ENCODE results near the gene RC3H2.
"Not testable (repeated sequence)": the region's sequence is repeated elsewhere in the genome, so short reads cannot be mapped to it uniquely, and the experiment has no call there.

The RC3H2 gene

DNA sequence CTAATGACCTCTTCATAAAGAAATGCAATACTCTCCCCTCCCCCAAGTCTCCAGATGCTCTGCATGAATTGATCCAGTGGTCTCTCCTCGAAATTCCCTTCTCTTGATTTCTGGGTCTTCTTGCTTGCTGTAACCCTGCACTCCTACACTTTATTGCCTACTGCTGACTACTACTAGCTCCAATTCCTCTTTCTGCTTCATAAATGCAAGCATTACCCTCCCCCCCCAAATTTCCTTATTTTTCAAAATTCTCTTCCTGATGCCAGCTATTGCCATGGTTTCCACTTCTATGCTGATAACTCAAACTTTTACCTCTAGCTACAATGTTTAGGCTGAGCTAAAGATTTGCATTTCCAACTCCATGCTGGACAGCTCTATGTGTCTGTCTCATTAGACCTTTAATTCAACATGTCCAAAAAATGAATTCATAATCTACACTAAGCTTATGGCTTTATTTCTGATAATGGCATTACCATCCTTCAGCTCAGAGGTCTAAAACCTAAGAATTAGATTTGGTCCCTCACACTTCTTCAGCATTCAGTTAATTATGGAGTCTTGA lies 24.7 kb upstream of the RC3H2 start:
- no peak for DNase-seq (ENCODE audit: low spot score)

DNA sequence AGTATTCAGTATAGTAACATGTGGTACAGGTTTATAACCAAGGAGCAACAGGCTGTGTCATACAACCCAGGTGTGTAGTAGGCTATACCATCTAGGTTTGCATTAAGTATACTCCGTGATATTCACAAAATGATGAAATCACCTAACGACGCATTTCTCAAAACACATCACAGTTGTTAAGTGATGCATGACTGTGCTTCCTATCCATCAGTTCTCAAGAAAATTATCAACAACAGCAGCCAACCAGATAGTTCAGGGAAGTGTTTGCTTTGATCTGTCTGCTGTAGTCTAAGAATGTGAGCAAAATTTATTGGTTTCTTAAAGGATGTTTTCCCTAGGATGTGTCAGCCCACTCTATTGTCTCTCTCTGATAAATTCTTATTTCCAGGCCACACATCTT lies 18.8 kb upstream of the RC3H2 start:
- peak; percentile 58 for DNase-seq (ENCODE audit: low spot score)

DNA sequence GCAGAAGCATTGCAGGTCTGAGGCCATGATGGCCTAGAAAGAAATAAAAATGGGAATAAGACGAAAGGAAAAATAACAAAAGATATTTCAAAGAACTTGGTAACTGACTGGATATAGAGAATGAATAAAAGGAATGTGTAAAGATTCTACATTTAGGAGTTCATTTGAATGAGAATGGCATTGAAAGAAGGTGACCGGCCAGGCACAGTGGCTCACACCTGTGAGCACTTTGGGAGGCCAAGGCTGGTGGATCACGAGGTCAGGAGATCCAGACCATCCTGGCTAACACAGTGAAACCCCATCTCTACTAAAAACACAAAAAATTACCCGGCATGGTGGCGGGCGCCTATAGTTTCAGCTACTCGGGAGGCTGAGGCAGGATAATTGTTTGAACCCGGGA lies 17.6 kb upstream of the RC3H2 start:
- no peak for DNase-seq (ENCODE audit: low spot score)

DNA sequence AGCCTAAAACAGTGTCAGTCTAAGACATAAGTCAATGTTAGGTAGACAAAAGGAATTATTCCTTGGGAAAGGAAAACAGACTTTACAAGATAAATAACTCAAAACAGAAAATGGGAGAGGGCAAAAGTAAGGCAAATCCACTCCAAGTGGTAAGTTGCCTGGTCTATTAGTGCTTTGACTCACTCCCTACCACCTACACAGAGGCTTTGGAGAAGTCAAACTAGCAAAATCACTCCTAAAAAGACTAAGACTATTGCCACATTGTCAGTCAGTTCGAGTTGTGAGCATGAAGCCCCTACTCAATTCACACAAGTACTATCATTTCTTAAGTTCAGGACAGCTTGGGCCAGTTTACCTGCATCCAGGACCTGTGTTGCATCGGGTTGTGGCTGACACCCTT lies 13.2 kb upstream of the RC3H2 start:
- DNase-seq (ENCODE audit: low spot score): no peak

DNA sequence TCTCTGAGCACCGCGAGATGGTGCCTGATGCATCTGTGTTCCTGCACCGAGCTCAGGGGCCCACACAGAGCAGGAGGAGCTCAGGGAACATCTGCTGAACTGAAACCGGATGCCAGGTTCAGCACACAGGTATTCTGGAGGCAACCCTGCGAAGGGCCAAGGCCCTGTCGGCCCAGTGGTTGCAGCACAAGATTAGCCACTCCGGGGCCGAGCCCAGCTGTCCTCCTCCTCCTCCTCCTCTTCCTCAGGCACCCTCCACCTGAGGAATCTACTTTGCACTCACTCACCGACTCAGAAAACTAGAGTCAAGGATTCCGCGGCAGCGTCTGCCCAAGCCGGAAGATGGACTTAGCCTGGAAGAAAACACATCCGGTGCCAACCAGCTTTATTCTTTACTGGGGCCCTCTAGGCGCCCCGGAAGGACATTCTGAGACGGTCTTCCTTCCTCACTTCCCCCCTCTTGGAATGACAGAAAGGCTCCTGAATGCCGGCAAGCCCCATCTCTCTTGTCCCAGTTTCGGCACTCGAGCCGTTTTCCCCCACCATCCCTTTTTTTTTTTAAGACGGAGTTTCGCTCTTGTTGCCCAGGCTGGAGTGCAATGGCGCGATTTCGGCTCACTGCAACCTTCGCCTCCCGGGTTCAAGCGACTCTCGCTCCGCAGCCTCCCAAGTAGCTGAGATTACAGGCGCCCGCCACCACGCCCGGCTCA lies 8.0 kb upstream of the RC3H2 start, which contains the start of gene ZBTB6:
Gene ZBTB6, minus strand, starts transcription at position 360 of the 710 bp plus-strand sequence. CDS start 1,251 bp downstream, outside the sequence.
- DNase-seq (ENCODE audit: low spot score): peak; percentile 94

DNA sequence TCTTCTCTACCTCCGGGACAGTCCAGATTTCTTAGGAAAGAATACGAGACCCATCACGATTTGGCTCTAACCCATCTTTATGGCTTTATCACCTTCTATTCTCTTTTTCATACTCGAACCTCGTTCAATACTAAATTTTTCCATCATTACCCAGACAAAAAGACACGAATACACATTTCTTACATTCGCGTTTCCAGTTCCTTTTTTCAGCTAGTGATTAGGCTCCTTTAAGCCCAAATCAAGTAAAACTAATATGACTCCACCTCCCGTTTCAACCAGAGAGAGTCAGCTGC lies 7.5 kb upstream of the RC3H2 start:
- no peak for DNase-seq (ENCODE audit: low spot score)

DNA sequence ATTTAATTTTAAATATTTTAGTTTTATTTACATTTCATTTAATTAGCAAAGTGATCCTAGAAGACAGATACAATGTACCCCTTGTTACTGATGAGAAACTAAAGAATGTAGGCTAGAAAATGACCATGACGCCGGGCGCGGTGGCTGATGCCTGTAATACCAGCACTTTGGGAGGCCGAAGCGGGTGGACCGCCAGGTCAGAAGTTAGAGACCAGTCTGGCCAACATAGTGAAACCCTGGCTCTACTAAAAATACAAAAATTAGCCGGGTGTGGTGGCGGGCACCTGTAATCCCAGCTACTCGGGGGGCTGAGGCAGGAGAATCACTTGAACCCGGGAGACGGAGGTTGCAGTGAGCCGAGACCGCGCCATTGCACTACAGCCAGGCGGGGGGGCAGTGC lies 963 bp upstream of the RC3H2 start:
- not testable (repeated sequence) for DNase-seq (ENCODE audit: low spot score)

DNA sequence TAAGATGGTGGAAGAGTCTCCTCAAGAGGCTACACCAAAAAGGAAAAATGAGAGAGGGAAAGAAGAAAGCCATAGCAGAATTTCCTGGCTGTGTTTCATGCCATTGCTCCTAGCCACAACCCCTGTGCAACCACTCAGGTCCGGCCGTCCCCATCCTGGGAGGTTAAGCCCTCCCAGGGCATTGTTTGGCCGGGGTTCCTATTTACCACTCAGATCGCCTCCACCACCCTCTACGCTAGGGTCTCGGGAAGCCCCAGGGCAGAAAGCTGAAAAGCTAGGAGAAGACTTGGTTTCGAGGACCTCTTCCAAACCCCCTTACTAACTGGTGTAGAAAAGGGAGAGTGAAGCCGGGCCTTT lies 715 bp downstream of the RC3H2 start:
- DNase-seq (ENCODE audit: low spot score): peak; percentile 60

DNA sequence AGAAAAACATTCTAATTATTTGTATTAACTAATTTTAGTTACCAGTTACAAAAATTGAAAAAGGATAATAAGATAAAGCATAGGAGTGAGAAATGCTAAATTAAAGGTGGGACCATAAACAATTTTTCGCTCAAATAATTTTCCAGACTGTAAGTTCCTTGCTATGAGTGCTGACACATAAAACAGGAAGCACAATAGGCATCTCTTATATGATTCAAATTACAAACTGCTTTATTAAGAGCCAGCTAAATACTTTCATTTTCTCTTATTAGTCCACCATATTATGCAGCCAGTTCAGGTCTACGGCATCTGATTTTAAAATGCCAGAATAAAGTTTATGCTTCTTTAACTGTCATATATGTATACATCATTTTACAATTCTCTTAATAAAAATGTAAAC lies 4.4 kb downstream of the RC3H2 start:
- peak; percentile 59 for DNase-seq (ENCODE audit: low spot score)

DNA sequence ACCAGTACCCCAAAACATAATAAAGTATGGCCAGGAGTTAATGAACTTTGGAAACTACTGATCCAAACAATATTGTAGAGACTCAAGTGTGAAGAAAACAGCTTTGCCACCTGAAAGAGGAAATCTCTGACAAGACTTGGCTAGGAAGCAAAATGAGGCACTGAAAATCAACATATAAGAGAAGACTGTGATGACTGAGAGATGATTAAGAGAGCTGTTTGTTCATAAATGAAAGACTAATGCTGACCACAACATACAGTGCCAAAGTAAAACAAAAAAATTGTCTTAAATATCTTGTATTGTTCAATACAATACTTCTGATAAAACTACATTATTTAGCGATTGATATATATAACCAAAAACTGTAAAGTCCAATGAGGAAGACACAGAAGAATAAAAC lies 7.2 kb downstream of the RC3H2 start:
- DNase-seq (ENCODE audit: low spot score): no peak

DNA sequence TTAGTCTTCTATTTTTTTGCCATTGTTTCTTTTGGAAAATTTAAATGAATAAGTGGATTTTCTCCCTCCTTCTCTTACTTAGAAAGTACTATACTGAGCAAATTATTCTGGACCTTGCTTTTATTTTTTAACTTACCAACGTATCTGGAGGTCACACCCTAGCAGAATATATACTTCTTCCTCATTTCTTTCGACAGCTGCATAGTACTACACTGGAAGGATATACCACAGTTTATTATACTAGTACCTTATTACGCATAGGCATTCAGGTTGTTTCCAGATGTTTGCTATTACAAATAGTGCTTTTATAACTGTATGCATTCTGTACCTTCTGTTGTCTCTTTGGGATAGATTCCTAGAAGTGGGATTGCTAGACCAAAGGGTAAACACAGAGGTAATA lies 16.7 kb downstream of the RC3H2 start:
- no peak for DNase-seq (ENCODE audit: low spot score)

DNA sequence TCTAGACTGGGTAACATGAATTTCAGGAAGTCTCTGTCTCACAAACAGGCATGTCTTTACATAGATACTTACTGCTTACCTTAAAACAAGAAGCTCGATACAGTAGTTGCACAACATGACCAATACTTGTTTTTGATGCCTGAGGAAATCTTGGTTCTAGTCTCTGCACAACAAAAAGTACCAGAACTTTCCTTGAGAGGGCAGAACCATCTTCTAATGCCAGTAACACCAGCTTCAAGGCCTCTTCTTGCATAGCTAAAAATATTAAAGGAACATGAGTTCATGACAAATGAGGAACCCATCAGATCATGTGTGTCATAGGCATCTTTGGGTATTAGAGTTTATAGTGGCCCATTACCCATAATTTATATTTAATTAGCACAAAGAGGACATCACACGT lies 22.0 kb downstream of the RC3H2 start:
- peak; percentile 15 for DNase-seq (ENCODE audit: low spot score)

DNA sequence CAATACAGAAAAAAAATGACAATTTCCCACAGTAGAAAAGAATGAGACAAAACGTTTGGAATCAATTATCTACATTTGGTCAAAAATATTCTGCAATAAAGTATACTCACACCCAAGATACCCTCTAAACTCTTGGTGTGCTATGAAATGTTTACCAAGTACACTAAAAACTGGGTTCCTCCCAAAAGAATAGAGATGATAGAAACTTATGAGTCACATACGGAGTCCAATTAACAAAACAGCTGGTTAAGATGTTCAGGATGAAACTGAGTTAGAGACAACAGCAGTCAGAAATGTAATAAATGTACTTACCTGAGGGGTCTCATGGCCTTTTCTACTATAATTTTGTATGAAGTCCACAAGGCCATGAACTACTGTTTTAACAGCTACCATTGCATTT lies 25.7 kb downstream of the RC3H2 start:
- no peak for DNase-seq (ENCODE audit: low spot score)

DNA sequence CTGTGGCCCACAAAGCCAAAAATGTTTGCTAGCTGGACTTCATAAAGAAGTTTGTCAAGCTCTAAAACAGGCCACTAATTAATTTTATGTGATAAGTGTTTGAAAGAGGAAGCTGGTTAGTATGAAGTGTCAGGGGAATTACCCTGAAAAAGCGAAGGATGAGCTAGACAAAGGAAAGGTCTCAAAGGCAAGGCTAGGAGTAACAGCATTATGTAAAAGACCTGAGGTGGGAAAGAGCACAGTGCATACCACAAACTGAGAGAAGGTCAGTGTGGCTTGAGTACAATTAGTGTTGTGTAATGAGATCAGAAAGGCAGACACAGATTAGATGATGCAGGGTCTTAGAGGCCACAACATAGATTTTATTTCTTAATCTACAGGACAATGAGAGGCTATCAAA lies 29.6 kb downstream of the RC3H2 start:
- no peak for DNase-seq (ENCODE audit: low spot score)

DNA sequence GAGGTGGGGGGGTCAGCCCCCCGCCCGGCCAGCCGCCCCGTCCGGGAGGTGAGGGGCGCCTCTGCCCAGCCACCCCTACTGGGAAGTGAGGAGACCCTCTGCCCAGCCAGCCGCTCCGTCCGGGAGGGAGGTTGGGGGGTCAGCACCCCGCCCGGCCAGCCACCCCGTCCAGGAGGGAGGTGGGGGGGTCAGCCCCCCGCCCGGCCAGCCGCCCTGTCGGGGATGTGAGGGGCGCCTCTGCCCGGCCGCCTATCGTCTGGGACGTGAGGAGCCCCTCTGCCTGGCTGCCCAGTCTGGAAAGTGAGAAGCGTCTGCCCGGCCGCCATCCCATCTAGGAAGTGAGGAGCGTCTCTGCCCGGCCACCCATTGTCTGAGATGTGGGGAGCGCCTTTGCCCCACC lies 37.9 kb downstream of the RC3H2 start:
- not testable (repeated sequence) for DNase-seq (ENCODE audit: low spot score)

DNA sequence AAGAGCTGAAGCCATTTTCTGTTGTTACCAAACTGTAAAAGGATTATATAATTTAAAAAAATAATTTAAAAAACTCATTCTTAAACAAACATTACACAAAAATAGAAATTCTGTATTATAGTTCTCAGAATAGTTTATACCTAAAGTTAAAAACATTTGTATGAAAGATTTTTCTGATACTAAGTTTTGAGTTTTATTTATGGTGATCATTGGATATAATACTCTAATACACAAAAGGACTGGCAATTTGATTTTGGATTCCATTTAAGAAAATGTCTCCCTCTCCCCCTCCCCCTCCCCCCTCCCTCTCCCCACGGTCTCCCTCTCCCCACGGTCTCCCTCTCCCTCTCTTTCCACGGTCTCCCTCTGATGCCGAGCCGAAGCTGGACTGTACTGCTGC lies 39.1 kb downstream of the RC3H2 start:
- no peak for DNase-seq (ENCODE audit: low spot score)

DNA sequence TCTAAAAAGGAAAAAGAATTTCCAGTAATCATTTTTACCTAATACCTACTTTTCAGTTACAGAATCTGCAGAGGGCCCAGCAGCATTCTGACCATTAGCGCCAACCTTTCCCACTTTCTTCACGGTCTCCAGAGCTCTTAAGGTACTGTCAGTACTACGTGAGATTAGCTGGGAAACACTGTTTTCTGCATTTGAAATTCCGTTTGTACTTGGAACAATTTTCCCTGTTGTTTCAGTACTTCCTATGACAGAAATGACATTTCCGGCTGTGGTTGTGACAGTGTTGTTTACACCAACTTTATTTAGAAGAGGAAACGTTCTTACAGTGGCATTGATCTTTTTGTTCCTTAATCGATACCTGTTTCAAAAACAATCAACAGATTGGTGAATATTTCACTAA lies 39.9 kb downstream of the RC3H2 start:
- DNase-seq (ENCODE audit: low spot score): no peak

DNA sequence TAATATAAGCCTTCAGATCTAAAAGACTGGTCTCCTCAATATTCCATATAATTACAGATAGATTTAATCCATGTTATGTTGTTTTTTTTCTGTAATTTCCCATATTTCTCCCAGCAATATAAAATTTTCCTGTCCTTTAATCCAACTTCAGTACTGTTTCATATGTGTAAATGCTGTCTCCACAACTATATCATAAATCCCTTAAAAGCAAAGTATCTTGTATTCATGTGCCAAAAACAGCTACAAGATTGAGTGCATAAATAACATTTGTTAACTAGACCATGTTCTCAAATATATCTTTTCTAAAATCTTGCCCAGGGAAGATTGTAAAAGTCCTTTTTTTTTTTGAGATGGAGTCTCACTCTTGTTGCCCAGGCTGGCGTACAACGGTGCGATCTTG lies 41.8 kb downstream of the RC3H2 start:
- DNase-seq (ENCODE audit: low spot score): no peak

DNA sequence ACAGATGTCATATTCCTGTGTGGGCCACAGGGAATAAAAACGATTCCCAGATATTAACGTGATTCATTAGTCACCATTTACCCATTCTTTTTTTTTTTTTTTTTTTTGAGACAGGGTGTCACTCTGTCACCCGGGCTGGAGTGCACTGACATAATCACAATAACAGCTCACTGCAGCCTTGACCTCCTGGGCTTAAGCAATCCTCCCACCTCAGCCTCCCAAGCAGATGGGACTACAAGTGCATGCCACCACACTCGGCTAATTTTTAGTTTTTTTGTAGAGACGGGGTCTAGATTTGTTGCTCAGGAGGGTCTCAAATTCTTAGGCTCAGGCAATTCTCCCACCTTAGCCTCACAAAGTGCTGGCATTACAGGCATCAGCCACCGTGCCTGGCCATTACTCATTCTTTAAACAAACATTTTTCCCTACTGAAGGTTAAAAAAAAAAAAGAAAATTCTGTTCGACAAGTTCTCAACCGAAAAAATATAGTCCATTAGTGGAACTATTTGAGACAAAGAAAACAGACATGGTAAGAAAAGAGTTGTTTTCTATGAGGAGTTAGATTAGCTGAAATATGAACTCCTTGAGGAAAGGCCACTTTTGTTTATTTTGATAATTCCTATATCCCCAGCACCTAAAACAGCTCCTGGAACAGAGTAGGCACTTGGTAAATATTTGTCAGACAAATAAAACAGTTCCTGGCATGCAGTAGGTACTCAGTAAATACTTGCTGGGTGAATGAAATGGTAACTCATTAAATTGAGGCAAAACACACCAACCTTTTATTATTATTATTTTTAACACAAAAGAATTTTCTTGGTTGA lies 44.6 kb downstream of the RC3H2 start:
- DNase-seq (ENCODE audit: low spot score): no peak

DNA sequence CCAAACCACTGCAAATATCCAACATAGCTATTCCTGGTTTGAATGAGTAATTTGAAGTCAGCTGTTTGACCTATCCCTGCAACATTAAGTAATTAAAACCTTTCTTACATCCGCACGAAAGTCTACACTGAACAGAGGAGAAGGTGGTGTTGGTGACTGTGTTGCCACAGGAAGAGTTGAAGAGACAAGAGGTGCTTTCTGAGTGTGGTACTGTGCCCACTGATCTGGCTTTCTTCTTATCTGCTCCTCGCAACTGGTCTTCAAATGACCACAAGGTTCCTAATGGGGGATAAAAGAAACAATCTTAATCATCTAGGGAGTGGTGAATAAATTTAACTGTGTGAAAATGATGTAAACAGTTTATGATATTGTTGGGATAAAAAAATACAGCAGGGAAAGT lies 47.3 kb downstream of the RC3H2 start:
- DNase-seq (ENCODE audit: low spot score): no peak

DNA sequence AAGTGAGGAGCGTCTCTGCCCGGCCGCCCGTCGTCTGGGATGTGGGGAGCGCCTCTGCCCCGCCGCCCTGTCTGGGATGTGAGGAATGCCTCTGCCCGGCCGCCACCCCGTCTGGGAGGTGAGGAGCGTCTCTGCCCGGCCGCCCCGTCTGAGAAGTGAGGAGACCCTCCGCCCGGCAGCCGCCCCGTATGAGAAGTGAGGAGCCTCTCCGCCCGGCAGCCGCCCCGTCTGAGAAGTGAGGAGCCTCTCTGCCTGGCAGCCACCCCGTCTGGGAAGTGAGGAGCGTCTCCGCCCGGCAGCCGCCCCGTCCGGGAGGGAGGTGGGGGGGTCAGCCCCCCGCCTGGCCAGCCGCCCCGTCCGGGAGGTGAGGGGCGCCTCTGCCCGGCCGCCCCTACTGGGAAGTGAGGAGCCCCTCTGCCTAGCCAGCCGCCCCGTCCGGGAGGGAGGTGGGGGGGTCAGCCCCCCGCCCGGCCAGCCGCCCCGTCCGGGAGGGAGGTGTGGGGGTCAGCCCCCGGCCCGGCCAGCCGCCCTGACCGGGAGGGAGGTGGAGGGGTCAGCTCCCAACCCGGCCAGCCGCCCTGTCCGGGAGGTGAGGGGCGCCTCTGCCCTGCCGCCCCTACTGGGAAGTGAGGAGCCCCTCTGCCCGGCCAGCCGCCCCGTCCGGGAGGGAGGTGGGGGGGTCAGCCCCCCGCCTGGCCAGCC lies 52.9 kb downstream of the RC3H2 start:
- DNase-seq (ENCODE audit: low spot score): not testable (repeated sequence)

DNA sequence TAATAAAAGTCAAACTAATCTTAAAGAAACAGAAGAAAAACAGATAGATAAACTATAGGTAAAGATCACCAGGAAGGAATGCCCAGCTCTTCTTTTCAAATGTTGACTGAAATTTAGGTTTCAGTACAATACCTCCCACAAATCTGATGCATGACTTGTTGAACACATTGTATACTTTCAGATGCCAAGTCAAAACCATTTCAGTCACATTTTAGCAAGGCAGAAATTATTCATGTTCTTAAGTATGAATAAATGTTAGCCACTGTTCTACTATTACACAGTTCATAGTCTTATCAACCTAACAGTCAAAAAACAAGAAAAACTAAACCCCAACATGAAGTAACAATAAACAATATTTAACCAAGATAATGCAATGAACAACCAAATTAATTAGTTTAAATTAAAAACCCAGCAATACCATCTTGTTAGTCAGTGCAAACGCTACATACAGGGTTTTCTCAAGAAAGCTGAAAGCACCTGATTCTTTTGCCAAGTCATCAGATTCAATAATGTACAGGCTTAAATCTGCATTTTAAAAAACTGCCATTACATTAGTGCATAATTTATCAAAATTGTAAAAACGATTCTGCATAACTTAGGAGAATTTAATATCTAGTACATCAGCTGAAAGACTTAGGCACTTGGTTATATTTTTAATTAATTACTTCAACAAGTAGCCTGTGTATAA lies 56.8 kb downstream of the RC3H2 start:
- no peak for DNase-seq (ENCODE audit: low spot score)
